Smooth muscle cell (in vitro differentiated cells): Measurements from ENCODE around the gene KLK12. TPM values are rescaled to one million over a fixed set of nuclear protein-coding genes. Genes with fewer than 3 reads are reported as not detected.

Source experiments
- DNase-seq: peaks from one replicate; lab custom pipeline; 2025; ENCODE audit not compliant: unreplicated experiment; lab: John Stamatoyannopoulos, UW
- H2AFZ ChIP-seq: fragments of 200-600 bp; sonication (generic); 2 replicates; pipeline ENCODE4 v1.6.0; 2016; ENCODE audit warnings: antibody characterized with exemption, low read depth, mild to moderate bottlenecking
- H3F3A ChIP-seq: fragments of 200-600 bp; sonication (generic); 2 replicates; pipeline ENCODE4 v1.6.0; 2017; ENCODE audit warnings: antibody characterized with exemption, low read depth
- H3K27ac ChIP-seq: fragments of 200-600 bp; sonication (generic); 2 replicates; pipeline ENCODE4 v1.5.1; 2016; ENCODE audit warnings: low read depth, mild to moderate bottlenecking
- H3K27me3 ChIP-seq: fragments of 200-600 bp; sonication (generic); 2 replicates; pipeline ENCODE4 v1.6.1; 2016; ENCODE audit warnings: low read depth, mild to moderate bottlenecking
- H3K36me3 ChIP-seq: fragments of 200-600 bp; sonication (generic); 2 replicates; pipeline ENCODE4 v1.5.1; 2016; ENCODE audit warnings: low read depth
- H3K4me1 ChIP-seq: fragments of 200-600 bp; sonication (generic); 2 replicates; pipeline ENCODE4 v1.5.1; 2016; ENCODE audit warnings: low read depth
- H3K4me2 ChIP-seq: fragments of 200-600 bp; sonication (generic); 2 replicates; pipeline ENCODE4 v1.6.0; 2016; ENCODE audit warnings: mild to moderate bottlenecking
- H3K4me3 ChIP-seq: fragments of 200-600 bp; sonication (generic); 2 replicates; pipeline ENCODE4 v1.5.1; 2016; ENCODE audit warnings: mild to moderate bottlenecking
- H3K79me2 ChIP-seq: fragments of 200-600 bp; sonication (generic); 2 replicates; pipeline ENCODE4 v1.6.0; 2016; ENCODE audit warnings: low read depth, mild to moderate bottlenecking
- H3K9ac ChIP-seq: fragments of 200-600 bp; sonication (generic); 2 replicates; pipeline ENCODE4 v1.6.0; 2016; ENCODE audit warnings: low read depth
- H3K9me3 ChIP-seq: fragments of 200-600 bp; sonication (generic); replicated peaks from 2 replicates; pipeline ENCODE4 v1.5.1; 2016; ENCODE audit warnings: low read depth
- H4K20me1 ChIP-seq: fragments of 200-600 bp; sonication (generic); 2 replicates; pipeline ENCODE4 v1.6.0; 2016; ENCODE audit warnings: low read depth
- WGBS: methylation state at CpG from one replicate; pipeline ENCODE4 v1.1.7; 2016; ENCODE audit warnings: low lambda C conversion rate; 5-methylcytosine and 5-hydroxymethylcytosine counted together
- polyA plus RNA-seq: library from polyadenylated mRNA; unstranded; fragments of >200 nt; fragmentation: Nextera tagmentation; extraction: Ambion mirVana; gene quantifications from 2 replicates; pipeline ENCODE4 v1.2.1, GENCODE V29; 2016
- total RNA-seq: library from RNA; depleted of rRNA; stranded (reverse); fragments of >200 nt; gene quantifications from 2 replicates; pipeline ENCODE4 v1.2.3, GENCODE V29; 2014
- TF ChIP-seq, protein P1 (sequence below): fragments of 200-600 bp; sonication (generic); IDR thresholded peaks from 2 replicates; pipeline ENCODE4 v1.5.1; 2017; ENCODE audit warnings: borderline replicate concordance, mild to moderate bottlenecking, antibody characterized with exemption; ENCODE audit not compliant: insufficient read depth, poor library complexity, severe bottlenecking

Gene KLK12
- total and polyA plus RNA-seq, 2 experiments from 2014 or later: 1.7 to 1.9 TPM

DNA sequence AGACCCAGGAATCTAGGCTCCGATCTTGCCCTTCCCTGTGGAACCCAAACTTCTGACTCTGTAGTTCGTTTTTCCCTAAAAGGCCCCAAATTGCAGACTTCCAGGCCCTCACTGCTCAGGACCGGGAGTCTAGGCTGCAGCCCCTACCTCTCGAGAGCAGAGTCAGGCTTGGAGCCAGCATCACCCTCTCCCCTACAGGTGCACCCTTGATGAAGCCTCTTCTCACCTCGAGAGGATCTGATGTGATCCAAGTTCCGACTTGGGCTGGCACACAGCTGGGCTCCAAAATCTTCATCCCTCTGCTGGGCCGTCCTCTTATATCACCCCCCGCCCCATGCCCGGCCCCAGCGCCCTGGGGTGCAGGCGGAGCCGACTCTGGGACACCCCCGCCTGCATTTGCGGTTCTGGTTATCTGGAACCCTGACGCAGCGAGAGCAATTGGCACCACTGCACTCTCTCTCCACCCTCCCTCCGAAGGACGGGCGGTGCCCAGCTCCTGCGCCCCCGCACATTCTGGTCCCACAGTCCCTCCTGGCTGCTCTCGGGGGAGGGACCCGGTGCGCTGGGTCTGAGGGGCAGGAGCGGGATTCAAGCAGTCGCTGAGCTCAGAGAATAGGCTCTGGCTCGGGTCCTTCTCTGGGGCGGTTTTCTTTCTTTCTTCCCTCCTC is 51.0 kb downstream of the KLK12 start, which contains the start of gene KLK7:
Gene KLK7 (minus strand): TSS at position 293 of the 668 bp plus-strand sequence. CDS start 1,518 bp downstream, outside the sequence.
- no peaks in the 10 kb centered on the region for H3F3A ChIP-seq
- H3K4me2 ChIP-seq: no peak within 1 kb of the TSS
- WGBS: 41% methylated on average over 23 of the region's 28 CpGs
- no peaks in the 10 kb centered on the region for H4K20me1 ChIP-seq
- no peaks in the 10 kb centered on the region for H3K36me3 ChIP-seq
- TF ChIP-seq, protein P1, sequence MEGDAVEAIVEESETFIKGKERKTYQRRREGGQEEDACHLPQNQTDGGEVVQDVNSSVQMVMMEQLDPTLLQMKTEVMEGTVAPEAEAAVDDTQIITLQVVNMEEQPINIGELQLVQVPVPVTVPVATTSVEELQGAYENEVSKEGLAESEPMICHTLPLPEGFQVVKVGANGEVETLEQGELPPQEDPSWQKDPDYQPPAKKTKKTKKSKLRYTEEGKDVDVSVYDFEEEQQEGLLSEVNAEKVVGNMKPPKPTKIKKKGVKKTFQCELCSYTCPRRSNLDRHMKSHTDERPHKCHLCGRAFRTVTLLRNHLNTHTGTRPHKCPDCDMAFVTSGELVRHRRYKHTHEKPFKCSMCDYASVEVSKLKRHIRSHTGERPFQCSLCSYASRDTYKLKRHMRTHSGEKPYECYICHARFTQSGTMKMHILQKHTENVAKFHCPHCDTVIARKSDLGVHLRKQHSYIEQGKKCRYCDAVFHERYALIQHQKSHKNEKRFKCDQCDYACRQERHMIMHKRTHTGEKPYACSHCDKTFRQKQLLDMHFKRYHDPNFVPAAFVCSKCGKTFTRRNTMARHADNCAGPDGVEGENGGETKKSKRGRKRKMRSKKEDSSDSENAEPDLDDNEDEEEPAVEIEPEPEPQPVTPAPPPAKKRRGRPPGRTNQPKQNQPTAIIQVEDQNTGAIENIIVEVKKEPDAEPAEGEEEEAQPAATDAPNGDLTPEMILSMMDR: no peak
- H2AFZ ChIP-seq: no peak within 1 kb of the TSS
- no peak within 1 kb of the TSS for H3K27ac ChIP-seq
- no peaks in the 10 kb centered on the region for H3K4me1 ChIP-seq
- no peaks in the 10 kb centered on the region for H3K9me3 ChIP-seq
- no peak within 1 kb of the TSS for H3K4me3 ChIP-seq
- H3K9ac ChIP-seq: no peak within 1 kb of the TSS
- H3K79me2 ChIP-seq: no peaks in the 10 kb centered on the region
- peaks cover 19% of the 10 kb centered on the region for H3K27me3 ChIP-seq
- DNase-seq: no peak

DNA sequence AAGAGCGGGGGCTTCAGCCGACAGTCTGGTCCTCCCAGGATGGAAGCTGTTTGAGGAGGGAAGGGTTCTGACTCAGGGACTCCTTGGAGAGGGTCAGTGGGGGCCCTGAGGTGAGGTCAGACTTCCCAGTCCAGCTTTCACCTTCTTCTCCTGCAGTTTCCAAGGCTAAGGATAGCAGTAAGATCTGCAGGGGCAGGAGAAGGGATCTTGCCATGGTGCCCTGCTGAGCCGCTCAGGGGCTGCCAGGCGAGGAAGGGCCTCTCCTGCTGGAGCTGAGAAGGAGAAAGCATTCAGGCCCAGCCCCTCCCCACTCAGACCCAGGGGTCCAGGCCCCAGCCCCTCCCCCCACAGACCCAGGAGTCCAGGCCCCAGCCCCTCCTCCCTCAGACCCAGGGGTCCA is 52.6 kb downstream of the KLK12 start:
- 89% methylated on average over 4 of the region's 4 CpGs for WGBS
- Histone ChIP-seq H3K27ac (no peak overlapping the region), H3K9ac (no peak overlapping the region), H4K20me1 (no peaks in the 10 kb centered on the region), H3K4me3 (no peak overlapping the region), H2AFZ (no peak overlapping the region), H3K4me2 (no peak overlapping the region), H3K79me2 (no peaks in the 10 kb centered on the region), H3K4me1 (no peaks in the 10 kb centered on the region), H3K27me3 (peaks cover 19% of the 10 kb centered on the region), H3K36me3 (no peaks in the 10 kb centered on the region), H3K9me3 (no peaks in the 10 kb centered on the region), H3F3A (no peaks in the 10 kb centered on the region)
- DNase-seq: no peak
- TF ChIP-seq, protein P1: no peak

DNA sequence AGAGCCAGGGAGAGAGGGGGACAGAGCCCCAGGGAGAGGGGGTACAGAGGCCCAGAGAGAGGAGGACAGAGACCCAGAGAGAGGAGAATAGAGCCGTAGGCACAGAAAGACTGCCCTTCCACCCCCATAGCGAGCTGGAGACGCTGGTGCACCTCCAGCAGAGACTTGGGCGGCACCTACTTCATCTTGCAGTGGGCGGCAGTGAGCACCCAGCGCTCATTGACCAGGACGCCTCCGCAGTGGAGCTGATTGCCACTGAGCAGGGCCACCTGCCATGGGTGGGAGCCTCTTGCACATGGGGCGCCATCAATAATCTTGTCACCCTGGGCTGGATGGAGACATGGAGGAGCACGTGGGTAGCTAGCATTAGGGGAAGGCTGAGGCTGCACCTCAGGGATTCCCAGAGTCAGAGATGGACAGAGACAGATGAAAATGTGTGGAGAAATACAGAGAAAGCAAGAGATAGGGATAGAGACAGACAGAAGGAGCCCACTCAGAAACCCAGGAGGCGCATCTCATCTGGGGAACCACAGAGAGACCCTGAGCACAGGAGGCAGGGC is 53.1 kb downstream of the KLK12 start:
- Histone ChIP-seq H3K4me1 (no peaks in the 10 kb centered on the region), H3K79me2 (no peaks in the 10 kb centered on the region), H3K27me3 (peaks cover 19% of the 10 kb centered on the region), H3K36me3 (no peaks in the 10 kb centered on the region), H3F3A (no peaks in the 10 kb centered on the region), H3K4me3 (no peak overlapping the region), H3K27ac (no peak overlapping the region), H3K9me3 (no peaks in the 10 kb centered on the region), H3K9ac (no peak overlapping the region), H2AFZ (no peak overlapping the region), H4K20me1 (no peaks in the 10 kb centered on the region), H3K4me2 (no peak overlapping the region)
- TF ChIP-seq, protein P1: no peak
- 81% methylated on average over 11 of the region's 11 CpGs for WGBS
- no peak for DNase-seq
